Head of caudate nucleus (tissue), 42 donors: Measurements from ENCODE around the gene CEP104.

Experiments used
- DNase-seq, 42 donors: peaks; one replicate each; pipeline versions ENCODE4 v3.0.0 to v3.0.0-alpha.2; 2020 to 2021; ENCODE audit warnings: mixed read lengths in 7 of 42
- intact Hi-C: fragments of 100-400 bp; cut with DNase I; formaldehyde crosslinking; loops from one replicate; pipeline ENCODE4 v1.15.0; 2022

Gene CEP104

DNA sequence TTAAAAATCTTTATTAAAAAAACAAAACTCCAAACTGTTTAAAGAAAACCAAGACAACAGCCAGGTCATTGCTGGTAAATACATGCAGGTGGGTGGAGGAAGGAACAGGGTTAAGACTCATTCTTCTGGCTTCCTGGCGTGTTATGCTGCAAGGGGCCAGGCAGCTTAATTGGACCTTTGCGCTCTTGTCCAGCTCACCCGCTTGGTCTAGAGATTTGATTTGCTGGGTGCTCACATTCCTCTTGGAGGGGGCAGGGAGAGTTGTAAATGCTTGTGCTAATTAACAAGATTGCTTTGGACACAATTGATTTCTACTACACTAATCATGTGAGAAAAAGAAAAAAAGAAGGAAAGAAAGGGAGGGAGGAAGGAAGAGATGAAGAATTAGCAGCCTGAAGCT, 10.5 kb downstream of the CEP104 start:
- intact Hi-C loops, result no loop called here
- DNase-seq, result no peak

DNA sequence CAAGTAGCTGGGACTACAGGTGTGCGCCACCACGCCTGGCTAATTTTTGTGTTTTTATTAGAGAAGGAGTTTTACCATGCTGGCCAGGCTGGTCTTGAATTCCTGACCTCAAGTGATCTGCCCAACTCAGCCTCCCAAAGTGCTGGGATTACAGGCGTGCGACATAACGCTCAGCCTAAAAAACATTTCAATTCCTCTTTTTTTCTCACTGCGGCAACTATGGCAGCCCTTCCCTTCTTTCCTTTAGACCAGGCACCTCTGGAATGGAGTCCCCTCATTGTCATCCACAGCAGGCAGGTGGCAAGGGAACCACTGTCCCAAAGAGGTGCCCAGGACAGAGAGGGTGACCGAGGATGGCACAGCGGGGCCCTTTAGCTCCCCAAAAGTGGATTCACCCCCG, 14.1 kb downstream of the CEP104 start:
- DNase-seq, result no peak
- intact Hi-C loops, result no loop called here

DNA sequence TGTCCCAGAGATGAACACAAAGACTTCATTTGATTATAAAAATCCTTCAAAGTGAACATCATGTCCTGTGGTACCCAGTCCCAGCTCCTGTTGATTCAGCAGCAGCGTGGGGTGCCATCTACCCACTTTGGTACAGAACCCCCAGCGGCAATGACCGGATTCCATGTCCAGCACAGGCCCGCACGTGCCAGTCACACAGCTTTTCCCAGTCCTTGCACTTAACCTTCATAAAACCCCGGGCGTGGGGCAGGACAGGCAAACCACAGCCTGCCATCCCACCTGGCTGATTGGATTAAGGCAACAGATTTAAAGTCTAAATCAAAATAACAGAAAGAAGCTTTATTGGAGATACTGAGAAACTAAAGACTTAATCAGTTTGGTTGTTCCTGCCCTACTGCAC, 15.5 kb downstream of the CEP104 start:
- intact Hi-C loops, result no loop called here
- DNase-seq, result no peak

DNA sequence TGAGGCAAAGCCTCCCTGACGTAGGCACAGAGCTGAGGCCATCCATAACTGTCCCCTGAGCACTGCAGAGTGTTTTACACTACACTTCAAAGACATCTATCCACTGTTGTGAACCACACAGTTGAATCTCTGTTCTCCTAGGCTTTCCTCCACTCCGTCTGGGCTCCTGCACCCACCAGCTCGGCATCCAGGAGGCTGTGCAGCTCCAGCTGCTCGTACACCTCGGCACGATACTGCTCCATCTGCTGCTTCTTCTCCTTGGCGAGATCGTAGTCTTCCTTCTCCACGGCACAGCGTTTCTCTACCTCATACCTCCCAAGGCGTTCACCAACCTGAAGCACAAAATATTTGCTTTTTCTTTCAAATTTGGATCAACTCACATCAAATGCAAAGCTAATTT, 18.2 kb downstream of the CEP104 start:
- DNase-seq, result no peak
- intact Hi-C loops, result no loop called here

DNA sequence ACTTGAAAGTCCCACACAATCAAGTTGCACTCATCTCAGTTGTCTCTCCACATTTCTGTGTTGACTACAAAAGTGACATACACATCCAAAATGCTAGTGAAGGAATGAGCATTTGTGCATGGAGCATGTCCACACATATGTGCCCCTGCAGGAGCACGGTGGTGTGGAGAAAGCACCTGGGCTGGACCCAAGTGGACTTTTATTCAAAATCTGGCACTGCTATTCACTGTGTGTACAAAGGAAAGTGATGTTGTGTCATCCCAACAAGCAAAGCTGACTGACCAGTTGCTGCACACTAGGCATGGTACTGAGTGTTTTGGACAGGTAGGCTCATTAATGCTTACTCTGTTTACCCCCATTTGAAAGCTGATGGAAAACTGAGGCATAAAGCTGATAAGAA, 19.3 kb downstream of the CEP104 start:
- DNase-seq, result no peak
- intact Hi-C loops, result no loop called here

DNA sequence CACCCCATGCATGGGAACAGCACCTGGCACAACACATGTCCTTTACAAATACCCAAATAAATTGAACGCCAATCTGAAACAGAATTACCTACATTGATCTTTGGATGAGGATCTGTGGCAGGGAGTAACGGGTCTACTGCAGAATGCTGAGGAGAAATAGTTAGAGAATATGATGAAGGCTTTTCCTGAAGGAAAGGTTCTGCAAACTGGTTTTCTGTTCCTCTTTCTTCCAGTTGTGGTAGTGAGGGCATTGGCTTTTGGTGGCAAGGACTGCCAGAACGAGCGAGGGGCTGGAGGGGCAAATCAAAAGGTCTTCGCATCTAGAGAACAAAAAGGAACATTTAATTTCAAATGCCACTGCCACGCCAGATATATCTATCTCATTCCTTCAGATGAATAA, 19.8 kb downstream of the CEP104 start:
- no peak for DNase-seq
- intact Hi-C loops, result no loop called here

DNA sequence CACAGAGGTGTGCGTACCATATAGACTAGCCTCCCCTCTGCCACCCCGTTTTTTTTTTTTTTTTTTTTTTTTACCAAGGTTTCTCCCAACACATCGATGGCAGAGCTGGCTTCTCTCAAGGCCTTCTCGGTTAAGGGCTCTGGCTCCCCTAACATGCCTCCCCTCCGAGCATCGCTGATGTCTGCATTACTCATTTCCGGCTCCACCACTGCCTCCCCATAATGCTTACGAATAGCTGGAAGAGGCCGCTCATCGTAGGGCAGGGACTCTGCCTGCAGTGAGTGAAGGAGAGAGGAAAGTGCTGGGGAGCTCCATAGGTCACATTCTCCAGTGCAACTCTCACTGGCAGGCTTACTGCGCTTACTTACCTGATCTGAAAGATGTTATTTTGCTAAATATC, 20.6 kb downstream of the CEP104 start:
- intact Hi-C loops, result no loop called here
- DNase-seq, result no peak

DNA sequence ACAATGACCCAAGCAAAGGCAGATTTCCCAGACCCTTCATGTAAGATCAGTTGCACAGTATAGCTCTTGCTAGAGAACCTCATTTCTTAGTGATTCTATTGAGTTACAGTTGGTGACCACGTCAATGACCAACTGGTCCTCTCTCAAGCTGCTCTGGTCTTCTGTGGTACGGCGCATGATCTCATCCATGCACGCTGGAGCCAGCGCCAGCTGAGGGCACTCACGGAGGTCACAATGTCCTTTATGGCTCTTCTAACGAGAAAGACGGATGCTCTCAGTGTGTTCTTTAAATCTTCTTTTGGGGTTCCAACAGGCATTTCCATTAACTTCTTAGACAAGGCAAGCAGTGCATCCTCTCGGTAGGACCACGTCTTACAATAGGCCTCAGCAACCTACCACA, 22.3 kb downstream of the CEP104 start:
- intact Hi-C loops, result no loop called here
- peak in 6 of 42 donors; percentile 17 to 59 (median 32) for DNase-seq

DNA sequence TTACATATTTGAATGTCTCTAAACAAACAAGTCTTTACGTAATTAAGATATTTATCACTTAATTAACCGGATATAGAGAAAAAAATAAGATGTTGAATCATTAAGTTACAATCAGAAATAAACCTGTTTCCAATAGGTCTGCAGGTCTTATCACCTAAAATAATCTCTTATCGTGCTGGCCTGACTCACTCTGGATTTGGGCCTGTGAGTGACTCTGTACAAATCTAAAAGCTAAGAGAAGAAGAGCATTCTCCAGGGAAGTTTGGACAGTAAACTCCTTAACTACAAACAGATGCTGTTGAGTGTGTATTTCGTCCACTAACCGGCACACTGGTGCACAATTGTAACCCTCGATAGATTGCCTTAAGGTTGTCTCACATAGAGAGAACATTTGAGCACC, 25.3 kb downstream of the CEP104 start:
- DNase-seq, result no peak
- intact Hi-C loops, result no loop called here

DNA sequence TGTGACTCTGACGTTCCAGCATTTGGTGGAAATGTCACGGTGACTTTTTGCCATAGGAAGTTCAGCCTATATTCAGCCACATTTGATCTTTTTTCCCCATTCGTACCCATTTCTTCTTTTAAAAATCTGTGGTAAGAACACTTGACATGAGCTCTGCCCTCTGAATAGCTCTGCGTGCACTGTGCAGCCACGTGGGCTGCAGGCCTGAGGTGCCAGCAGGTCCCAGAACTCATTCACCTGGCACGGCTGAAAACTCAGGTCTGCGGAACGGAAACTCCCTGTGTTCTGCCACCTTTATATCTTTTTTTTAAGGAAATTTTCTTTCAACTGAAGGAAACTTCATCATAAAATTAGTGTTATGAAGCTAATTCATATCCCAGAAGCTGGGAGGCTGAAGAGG, 28.6 kb downstream of the CEP104 start:
- DNase-seq, result no peak
- intact Hi-C loops, result no loop called here

DNA sequence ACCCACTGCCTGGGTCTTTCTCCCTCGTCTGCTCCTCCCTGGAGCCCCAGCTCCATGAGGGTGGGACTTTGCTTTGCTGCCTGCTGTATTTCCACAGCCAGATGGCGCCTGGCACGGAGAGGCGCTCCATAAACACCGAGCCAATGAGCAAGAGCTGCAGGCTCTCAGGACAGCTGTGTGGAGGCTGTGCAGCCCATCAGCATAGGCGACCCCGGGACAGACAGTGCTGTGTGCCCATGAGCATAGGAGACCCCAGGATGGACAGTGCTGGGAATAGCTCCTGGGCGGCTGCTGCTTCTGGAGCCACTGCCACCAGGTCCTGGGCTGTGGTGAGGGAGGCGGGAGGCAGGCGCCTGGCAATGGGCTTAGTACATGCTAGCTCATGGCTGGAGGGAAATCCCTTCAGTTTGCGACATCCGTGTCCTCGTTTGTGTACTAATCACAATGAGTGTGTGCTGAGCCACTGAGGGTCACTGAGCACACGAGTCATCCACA, 29.2 kb downstream of the CEP104 start:
- DNase-seq, result peak in 27 of 42 donors; percentile 9 to 71 (median 39)
- intact Hi-C loops, result no loop called here

DNA sequence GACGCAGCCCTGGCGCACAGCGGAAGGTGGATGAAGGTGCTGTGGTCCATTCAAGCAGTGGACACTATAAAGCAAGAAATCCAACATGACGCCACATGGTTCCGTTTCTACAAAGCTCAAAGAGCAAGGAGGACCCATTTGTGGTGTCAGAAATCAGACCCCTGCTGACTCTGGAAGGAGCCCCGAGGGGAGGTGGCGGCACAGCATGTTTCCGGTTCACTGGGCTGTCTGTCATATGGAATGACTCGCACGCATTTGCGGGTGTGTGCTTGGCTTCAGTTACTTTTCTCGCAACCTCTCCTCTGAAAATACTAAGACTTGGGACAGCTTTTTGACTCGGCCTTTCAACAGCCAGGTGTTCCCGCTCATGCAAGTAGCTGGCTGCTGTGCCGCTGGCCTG, 31.7 kb downstream of the CEP104 start:
- no peak for DNase-seq

DNA sequence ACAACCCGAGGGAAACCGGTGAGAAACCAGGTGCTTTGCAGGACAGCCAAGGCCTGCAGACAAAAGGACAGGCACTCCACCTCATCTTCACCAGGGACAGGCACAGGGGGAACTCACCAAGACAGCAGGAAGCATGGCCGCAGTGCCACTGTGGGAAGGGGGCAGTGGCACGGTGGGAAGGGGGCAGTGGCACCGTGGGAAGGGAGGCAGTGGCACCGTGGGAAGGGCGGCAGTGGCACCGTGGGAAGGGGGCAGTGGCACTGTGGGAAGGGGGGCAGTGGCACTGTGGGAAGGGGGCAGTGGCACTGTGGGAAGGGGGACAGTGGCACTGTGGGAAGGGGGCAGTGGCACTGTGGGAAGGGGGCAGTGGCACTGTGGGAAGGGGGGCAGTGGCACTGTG, 32.4 kb downstream of the CEP104 start:
- DNase-seq, result no peak
- intact Hi-C loops, result no loop called here

More for the DNA sequence above, 31.7 kb downstream of the CEP104 start:
- intact Hi-C loops, result no loop called here

DNA sequence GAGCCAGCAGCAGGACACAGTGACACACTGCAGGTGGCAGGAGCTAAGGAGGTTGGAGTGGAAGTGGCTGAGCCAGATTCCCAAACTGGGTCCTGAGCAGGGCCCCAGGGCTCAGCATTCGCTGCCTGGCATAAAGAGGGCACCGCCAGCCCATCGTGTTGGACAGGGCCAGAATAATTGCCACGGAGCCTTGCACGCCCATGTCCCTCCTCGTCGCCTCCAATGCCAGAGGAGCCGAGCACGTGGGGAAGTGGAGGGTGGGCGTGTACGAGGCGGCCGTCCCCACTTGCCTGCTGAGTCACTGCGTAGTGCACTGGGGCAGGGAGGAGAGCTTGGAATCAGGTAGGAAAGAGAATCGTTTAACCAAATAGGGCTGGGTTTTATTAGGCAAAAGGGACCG, 34.6 kb downstream of the CEP104 start:
- DNase-seq, result peak in 40 of 42 donors; percentile 13 to 86 (median 60)
- intact Hi-C loops, result no loop called here

DNA sequence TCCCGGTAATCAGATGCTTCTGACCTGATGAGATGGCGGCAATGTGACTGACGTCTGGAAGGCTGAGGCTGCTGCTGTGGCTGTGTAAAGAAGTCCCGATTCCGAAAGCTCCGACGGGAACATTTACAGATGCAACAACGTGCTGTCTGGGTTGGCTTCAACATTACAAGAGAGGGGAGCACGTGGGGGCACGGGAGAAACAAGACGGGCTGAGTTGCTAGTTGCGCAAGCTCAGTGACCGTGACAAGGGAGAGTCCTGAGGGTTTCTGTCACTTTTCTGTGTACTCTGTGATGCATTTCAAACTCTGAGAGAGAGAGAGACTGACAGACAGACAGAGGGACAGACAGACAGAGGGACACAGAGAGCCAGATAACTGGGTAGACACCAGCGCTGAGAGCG, 35.1 kb downstream of the CEP104 start:
- intact Hi-C loops, result no loop called here
- no peak for DNase-seq

DNA sequence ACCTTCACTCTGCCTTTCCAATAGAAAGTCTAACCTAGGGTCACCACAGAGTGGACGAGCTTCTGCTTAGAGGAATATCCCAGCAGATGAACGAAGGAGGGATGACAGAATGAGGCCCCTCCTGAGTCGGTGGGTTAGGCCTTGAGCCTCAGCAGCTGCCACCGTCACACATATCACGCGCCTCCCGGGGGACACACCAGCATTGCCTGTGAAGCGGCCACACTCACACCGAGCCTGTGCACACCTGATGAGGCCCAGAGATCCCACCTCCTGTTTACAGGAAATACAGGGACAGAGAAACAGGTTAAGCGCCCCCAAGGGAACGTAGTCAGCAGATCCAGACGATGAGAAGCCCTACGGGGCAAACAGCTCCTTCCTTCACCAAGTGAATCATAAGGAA, 35.6 kb downstream of the CEP104 start:
- DNase-seq, result no peak
- intact Hi-C loops, result no loop called here

DNA sequence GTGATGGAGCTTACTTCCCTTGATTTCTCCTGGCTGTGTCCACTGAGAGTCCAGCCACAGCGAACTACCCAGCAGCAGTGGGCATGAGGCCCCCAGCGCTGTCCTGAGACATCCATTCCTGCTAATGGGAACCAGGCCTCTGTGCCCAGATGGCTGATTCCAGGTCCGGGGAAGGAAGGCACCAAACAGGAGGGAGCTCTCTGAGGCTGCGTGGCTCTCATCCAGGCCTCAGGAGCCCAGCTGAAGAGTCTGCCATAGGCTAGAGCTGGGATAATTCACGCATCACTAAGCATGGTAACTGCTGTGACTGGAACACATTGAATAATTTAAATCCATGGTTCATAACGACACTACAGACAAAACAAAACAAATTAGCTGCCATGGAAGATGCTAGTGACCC, 36.0 kb downstream of the CEP104 start:
- intact Hi-C loops, result no loop called here
- no peak for DNase-seq

DNA sequence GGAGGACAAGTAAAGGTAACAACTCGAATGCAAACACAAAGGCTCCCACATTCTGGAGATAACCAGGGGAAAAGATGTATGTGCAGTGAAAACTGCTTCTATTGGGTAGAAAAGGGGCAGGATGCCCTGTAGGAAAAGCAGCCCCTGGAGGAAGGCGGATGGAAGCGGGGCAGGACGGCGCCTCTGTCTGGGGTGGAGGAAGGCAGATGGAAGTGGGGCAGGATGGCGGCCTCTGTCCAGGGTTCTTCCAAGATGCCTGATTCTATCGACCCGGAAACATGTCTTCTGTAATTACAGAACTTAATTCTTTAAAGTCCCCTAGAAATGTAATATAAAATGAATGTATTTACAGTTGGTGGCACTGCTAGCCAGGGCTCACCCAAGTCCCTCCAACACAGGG, 36.7 kb downstream of the CEP104 start:
- intact Hi-C loops, result no loop called here
- DNase-seq, result no peak

DNA sequence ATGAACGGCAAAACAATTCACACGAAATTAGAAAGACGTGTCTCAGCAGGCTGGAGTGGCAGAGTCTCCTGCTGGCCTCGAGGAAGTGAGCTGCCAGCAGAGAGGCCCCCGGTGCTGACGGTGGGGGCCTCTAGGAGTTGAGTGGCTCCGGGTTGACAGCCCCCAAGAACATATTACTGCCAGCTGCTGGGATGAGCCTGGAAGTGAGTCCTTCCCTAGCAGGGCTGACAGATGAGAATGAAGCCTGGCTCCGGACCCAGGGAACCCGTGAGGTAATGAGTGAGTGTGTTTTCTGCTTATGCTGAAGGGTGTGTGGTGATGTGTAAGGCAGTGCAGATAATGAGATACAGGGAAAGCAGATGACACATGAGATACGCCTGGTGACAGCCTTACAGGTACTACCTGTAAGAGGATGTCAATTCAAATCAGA, 37.2 kb downstream of the CEP104 start:
- intact Hi-C loops, result no loop called here
- peak in 20 of 42 donors; percentile 10 to 72 (median 36) for DNase-seq

DNA sequence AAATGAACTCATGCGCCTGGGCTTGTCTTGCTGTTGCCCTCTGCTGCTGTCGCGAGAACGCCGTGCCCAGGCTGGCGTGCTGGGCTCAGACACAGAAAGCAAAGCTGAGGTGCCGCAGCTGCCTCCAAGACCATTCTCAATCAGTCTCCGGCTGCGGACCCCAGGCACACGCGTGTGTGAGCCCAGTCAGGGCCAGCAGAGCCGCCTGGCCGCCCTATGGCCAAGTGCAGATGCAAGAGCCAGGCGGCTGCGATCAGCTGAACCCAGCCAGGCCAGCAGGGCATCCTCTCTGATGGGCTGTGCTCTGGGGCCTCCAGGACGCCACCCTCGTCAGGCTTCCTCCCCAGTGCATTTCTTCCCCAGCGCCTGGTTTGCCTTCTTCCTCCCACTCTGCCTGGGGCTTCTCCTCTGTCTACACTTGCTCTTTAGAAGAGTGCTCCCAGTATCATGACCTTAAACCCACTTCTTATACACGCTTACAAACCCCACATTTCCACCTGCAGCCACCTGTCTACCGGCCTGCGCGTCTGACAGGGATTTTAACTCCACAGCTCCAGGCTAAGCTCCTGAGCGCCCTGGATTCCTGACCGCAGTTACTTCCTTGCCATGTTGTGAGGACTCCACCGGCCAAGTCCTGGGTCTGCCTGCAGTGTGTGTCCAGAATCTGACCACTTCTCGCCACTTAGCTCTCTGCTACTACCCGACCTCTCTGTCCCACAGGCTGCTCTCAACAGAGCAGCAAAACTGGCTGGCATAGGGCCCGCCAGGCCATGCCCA, 39.0 kb downstream of the CEP104 start:
- DNase-seq, result no peak
- intact Hi-C loops, result no loop called here

DNA sequence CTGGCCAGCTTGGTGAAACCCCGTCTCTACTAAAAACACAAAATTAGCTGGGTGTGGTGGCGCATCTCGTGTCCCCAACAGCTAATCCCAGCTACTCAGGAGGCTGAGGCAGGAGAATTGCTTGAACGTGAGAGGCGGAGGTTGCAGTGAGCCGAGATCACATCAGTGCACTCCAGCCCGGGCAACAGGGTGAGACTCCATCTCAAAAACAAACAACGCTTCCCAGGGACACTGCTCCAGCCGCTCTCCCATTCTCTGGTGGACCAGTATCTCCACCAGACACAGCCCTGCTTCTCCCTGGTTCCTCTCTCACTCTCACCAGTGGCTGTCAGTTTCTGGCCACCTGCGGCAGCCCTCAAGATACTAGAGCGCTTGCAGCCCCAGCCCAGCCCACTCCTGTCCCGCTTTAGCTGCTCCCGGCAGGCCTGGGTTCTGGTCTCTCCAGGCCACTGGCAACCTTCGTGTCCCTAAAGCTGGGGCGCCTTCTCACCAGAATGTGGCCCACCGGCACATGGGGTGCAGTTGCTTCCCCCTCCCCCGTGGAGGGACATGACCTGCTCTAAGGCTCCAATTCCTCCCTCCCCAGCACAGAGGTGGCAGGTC, 39.8 kb downstream of the CEP104 start:
- intact Hi-C loops, result no loop called here
- DNase-seq, result no peak
